ENCODE data around the gene SSMEM1. TPM values are rescaled to one million over a fixed set of nuclear protein-coding genes. Genes with fewer than 3 reads are reported as not detected.

Gene SSMEM1
- not detected in 2 replicates for total RNA-seq

GRCh38 chr7:130207642-130208041, at the start of gene SSMEM1:
SSMEM1 (plus strand) TSS chr7:130207860; CDS start chr7:130207911, 51 bp downstream.

GRCh38 chr7:130205084-130205947, 2.3 kb upstream of the SSMEM1 start, which contains the start of gene TMEM209:
TMEM209 (minus strand) TSS chr7:130205406; CDS start chr7:130205375, 31 bp downstream.

Other genes with a start within 250 kb of the SSMEM1 start
- gene ZC3HC1, start 156.5 kb upstream of the SSMEM1 start, total RNA-seq: 10.4 and 13.5 TPM in 2 replicates
- 13.8 and 15.8 TPM in 2 replicates for gene KLHDC10, start 137.3 kb upstream of the SSMEM1 start, total RNA-seq
- gene TMEM209, start 2.5 kb upstream of the SSMEM1 start, total RNA-seq: 7.5 and 11.2 TPM in 2 replicates
- gene CPA2, start 59.0 kb downstream of the SSMEM1 start, total RNA-seq: not detected in 2 replicates
- gene CPA4, start 85.3 kb downstream of the SSMEM1 start, total RNA-seq: 18.0 and 49.9 TPM in 2 replicates
- gene CPA5, start 137.0 kb downstream of the SSMEM1 start, total RNA-seq: 0.12 TPM in 1 of 2 replicates, not detected in the other
- 0.70 and 0.94 TPM in 2 replicates for gene CPA1, start 172.6 kb downstream of the SSMEM1 start, total RNA-seq
- 7.2 and 16.8 TPM in 2 replicates for gene CEP41, start 233.2 kb downstream of the SSMEM1 start, total RNA-seq

Measured in pericardium fibroblast (primary cell).